GM12865 (cell line): Measurements from ENCODE around the gene SLC35B2.

ENCODE experiments used
- DNase-seq: peaks from one replicate; pipeline ENCODE4 v3.0.0; 2010; ENCODE audit warnings: low read depth
- H3K4me3 ChIP-seq: 2 replicates; pipeline ENCODE4 v1.5.1; 2011; ENCODE audit warnings: mild to moderate bottlenecking, low read depth, low read length, control low read depth
- TF ChIP-seq, protein P1 (sequence below): IDR thresholded peaks from 2 replicates; pipeline ENCODE4 v1.5.1; 2011; ENCODE audit warnings: low read length, control low read depth, low read depth, inconsistent platforms; ENCODE audit not compliant: insufficient read depth; ENCODE audit errors: missing control alignments

Gene SLC35B2

DNA sequence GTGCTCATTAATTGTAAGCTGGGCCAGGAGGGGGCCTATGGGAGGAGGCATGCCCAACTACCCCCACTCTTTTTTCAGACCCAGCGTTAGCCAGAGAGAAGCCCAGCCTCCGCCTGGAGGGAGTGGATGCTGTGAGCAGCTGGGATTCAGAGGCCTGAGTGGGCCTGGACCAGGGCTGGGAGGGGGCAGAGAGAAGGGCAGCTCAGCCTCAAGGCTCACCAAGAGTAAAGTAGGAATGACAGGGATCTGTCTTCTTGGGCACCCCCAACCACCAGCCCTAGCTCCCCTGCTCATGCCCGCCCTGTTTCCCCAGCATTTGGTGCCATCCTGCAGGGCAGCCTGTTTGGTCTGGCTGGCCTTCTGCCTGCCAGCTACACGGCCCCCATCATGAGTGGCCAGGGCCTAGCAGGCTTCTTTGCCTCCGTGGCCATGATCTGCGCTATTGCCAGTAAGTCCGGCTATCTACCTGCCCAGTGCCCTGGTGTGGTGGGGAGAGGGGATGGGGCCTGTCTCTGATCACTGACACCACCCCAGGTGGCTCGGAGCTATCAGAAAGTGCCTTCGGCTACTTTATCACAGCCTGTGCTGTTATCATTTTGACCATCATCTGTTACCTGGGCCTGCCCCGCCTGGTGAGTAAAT, 27.2 kb downstream of the SLC35B2 start:
- no peak for DNase-seq
- TF ChIP-seq, protein P1, sequence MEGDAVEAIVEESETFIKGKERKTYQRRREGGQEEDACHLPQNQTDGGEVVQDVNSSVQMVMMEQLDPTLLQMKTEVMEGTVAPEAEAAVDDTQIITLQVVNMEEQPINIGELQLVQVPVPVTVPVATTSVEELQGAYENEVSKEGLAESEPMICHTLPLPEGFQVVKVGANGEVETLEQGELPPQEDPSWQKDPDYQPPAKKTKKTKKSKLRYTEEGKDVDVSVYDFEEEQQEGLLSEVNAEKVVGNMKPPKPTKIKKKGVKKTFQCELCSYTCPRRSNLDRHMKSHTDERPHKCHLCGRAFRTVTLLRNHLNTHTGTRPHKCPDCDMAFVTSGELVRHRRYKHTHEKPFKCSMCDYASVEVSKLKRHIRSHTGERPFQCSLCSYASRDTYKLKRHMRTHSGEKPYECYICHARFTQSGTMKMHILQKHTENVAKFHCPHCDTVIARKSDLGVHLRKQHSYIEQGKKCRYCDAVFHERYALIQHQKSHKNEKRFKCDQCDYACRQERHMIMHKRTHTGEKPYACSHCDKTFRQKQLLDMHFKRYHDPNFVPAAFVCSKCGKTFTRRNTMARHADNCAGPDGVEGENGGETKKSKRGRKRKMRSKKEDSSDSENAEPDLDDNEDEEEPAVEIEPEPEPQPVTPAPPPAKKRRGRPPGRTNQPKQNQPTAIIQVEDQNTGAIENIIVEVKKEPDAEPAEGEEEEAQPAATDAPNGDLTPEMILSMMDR = no peak
- H3K4me3 ChIP-seq = no peak overlapping the region

DNA sequence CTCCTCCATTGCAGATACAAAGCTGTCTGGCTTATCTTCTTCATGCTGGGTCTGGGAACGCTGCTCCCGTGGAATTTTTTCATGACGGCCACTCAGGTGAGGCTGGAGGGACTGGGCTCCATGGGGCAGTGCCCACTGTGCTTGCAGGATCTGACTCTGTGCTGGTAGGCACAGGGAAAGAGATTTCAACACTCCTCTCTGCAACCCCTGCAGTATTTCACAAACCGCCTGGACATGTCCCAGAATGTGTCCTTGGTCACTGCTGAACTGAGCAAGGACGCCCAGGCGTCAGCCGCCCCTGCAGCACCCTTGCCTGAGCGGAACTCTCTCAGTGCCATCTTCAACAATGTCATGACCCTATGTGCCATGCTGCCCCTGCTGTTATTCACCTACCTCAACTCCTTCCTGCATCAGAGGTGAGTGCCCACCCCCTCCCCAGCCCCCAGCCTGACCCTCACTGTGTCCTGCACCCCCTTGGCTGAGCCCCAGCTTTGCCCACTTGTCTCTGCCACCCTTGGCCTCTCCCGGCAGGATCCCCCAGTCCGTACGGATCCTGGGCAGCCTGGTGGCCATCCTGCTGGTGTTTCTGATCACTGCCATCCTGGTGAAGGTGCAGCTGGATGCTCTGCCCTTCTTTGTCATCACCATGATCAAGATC, 27.8 kb downstream of the SLC35B2 start:
- H3K4me3 ChIP-seq = no peak overlapping the region
- TF ChIP-seq, protein P1 = no peak
- no peak for DNase-seq

DNA sequence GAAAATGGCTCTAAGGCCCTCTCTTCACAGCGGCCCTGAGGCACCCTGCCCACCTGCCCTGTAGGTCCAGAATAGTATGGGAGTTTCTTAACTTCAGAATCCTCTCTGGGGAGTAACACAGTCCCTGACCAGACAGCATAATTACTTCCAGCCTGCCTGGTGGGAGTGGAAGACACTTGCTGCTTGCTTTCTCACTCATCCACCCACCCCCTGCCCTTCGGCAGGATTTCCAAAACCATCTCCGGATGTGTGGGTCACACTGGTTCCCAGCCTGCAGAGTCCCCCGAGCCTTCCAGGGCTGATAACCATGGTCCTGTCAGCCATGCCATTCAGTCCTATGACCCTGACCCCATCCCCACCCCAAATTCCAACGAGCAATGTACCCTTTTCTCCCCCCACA, 28.5 kb downstream of the SLC35B2 start:
- no peak for DNase-seq
- H3K4me3 ChIP-seq = no peak overlapping the region
- TF ChIP-seq, protein P1 = no peak

DNA sequence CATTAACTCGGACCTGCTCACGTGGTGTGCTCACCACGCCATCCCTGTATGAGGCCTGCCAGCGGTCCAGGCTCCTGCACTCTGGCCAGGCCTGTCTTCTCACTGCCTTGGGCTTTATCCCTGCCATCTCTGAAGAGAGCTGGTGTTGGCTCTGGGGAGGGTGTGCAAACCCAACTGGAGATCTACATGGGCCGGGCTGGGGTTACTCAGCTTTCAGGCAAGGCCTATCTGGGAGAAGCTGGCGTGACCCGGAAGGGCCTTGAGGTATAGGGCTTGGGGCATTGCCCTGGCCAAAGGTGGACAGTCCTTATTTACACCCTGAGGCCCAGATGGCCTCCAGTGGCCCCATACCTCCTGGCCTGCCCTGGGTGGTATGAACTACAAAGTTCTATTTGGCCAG, 28.9 kb downstream of the SLC35B2 start:
- no peak for DNase-seq
- TF ChIP-seq, protein P1 = no peak
- no peak overlapping the region for H3K4me3 ChIP-seq

DNA sequence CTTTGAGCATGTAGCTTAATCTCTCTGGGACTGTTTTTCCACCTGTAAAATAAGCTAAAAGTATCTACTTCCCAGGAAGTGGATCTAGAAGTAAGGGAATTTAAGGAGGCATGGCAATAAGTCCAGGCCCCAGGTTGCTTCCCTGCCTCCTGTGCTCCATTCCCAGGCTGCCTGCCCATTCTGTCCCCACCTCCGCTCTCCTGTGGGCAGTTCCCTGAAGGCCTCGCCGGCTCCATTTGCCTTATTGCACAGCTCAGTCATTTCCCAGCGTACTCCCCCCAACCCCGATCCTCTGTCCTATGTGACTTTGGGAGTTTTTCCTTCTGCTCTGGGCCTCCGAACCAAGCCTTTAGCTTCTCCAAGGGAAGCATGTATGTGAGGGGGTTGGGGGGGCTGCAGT, 29.3 kb downstream of the SLC35B2 start:
- TF ChIP-seq, protein P1 = no peak
- DNase-seq = no peak

DNA sequence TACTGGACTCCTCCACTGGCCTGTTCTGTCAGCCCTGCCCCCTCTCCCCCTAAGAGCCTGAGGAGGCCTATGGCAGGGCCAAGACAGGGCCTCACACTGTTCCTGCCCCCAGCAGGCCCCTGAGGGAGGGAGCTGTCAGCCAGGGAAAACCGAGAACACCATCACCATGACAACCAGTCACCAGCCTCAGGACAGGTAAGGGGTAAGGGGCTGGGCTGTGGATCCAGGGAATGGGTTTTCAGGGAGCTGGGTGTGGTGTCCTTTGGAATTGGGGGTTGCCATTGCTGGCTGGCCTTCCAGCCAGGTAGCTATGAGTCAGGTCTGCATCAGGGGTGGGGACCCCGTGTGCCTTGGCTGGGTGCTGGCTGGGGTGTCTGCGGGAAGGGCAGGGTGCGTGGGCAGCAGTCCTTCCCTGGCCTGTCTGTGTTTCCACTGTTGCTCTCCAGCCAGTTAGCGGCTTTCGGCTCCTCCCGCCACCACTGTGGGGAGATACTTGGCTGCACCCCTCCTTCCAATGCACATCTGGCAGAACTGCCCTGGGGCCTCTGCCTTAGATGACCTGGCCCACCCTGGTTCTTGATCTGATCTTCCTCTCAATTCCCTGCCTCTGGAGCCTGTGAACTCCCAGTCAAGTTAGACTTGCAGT, 30.1 kb downstream of the SLC35B2 start:
- DNase-seq = no peak
- TF ChIP-seq, protein P1 = no peak

More for the DNA sequence above, 29.3 kb downstream of the SLC35B2 start:
- no peak overlapping the region for H3K4me3 ChIP-seq

More for the DNA sequence above, 30.1 kb downstream of the SLC35B2 start:
- H3K4me3 ChIP-seq = no peak overlapping the region
